Measurements from ENCODE around the gene GRK1. TPM values are rescaled to one million over a fixed set of nuclear protein-coding genes. Genes with fewer than 3 reads are reported as not detected.

GRK1 gene
- total and polyA plus RNA-seq, 2 of the 13 experiments (the other 11 are each of a cell fraction or from before 2014, with no cell fraction given), result 0.07 to 0.12 TPM

- intact Hi-C loops (cut with micrococcal nuclease; ENCODE audit: unreplicated experiment) (no loop called here), in situ Hi-C loops (cut with HindIII; ENCODE audit: extremely low pct_ligation_motif_present, low pct_unique_long_range_greater_than_20kb) (no loop called here)
- H3K27ac ChIP-seq (ENCODE audit: extremely low read length, insufficient read depth, low read length), result no peak overlapping the region
- FAIRE-seq, result no peak
- WGBS (ENCODE audit: low lambda C conversion rate), result over 99% methylated on average over 30 of the region's 30 CpGs
- ATAC-seq, result no peak
- 0 out of 2 replicates have a peak, but pooled peaks cover 3% of the 10 kb centered on the region for H4K20me1 ChIP-seq (ENCODE audit: insufficient read depth, low read length)
- no peaks in the 10 kb centered on the region for H3K27me3 ChIP-seq (ENCODE audit: control insufficient read depth in 1 of 2, insufficient read depth in 2 of 2, low read length in 2 of 2)
- H3K79me2 ChIP-seq (ENCODE audit: insufficient read depth, low read length), result no peaks in the 10 kb centered on the region
- BruUV-seq (replicated peaks), result no TSS peak
- no peak overlapping the region for H3K4me3 ChIP-seq (replicated peaks in 1 of 3; ENCODE audit: insufficient read depth in 1 of 3, low read depth in 2 of 3, low read length in 3 of 3)
- no peaks in the 10 kb centered on the region for H3K4me1 ChIP-seq (ENCODE audit: insufficient read depth, low read length)
- ChIA-PET CTCF (ENCODE audit: low intra/inter-chr PET ratio, low total read pairs) (no interaction called here), POLR2A (no interaction called here)
- DNase-seq (ENCODE audit: low spot score), result no peak
- H3K9ac ChIP-seq (ENCODE audit: insufficient read depth, low read depth, low read length), result no peak overlapping the region
- H3K4me2 ChIP-seq (ENCODE audit: low read depth, low read length), result no peak overlapping the region
- no peaks in the 10 kb centered on the region for H3K9me3 ChIP-seq (ENCODE audit: low read length)
- TF ChIP-seq E2F1 (CRISPR knock-in tag; IDR thresholded peaks at IDR 0.05) (no peak), ZNF670 (CRISPR knock-in tag; IDR thresholded peaks at IDR 0.05; ENCODE audit: borderline replicate concordance) (no peak), ZMYM4 (CRISPR knock-in tag; IDR thresholded peaks at IDR 0.05) (no peak), MBNL3 (CRISPR knock-in tag; conservative IDR thresholded peaks at IDR 0.05) (no peak), ZNF3 (CRISPR knock-in tag; IDR thresholded peaks at IDR 0.05) (no peak), ZBTB7B (CRISPR knock-in tag; IDR thresholded peaks at IDR 0.05) (no peak), NFAT5 (CRISPR knock-in tag; IDR thresholded peaks at IDR 0.05) (no peak), EEA1 (CRISPR knock-in tag; IDR thresholded peaks at IDR 0.05; ENCODE audit: borderline replicate concordance) (no peak), JARID2 (CRISPR knock-in tag; IDR thresholded peaks at IDR 0.05; ENCODE audit: insufficient replicate concordance) (no peak), NONO (IDR thresholded peaks at IDR 0.05) (no peak), NONO (CRISPR knock-in tag; conservative IDR thresholded peaks at IDR 0.05) (no peak), PHB2 (IDR thresholded peaks at IDR 0.05; ENCODE audit: partially characterized antibody) (no peak), MYNN (CRISPR knock-in tag; IDR thresholded peaks at IDR 0.05; ENCODE audit: low read depth) (no peak)
- peaks cover 34 to 83% of the 10 kb centered on the region in 2 experiments for H3K36me3 ChIP-seq (replicated peaks in 1 of 2; ENCODE audit: control insufficient read depth in 1 of 2, insufficient read depth in 2 of 2, low read length in 2 of 2)
- H2AFZ ChIP-seq (ENCODE audit: low read length), result no peak overlapping the region
These were observed 29.5 kb upstream of the GRK1 start for GRCh38 chr13:113637262-113638160.

Data from HepG2 (cell line).